GM10248 (cell line): Measurements from ENCODE around the gene SNX32.

Source experiments
- CTCF ChIA-PET: fragments of 300-600 bp; sonication (Branson Sonifier 250); formaldehyde crosslinking; extraction: SDS; loops from one replicate; lab custom pipeline; 2021; ENCODE audit warnings: antibody characterized with exemption; lab: Yijun Ruan, JAX
- POLR2A ChIA-PET: fragments of 350-650 bp; sonication (Branson Sonifier 250); formaldehyde crosslinking; extraction: SDS; loops from one replicate; lab custom pipeline; 2020; ENCODE audit warnings: antibody characterized with exemption; lab: Yijun Ruan, JAX
- DNase-seq: peaks from one replicate; pipeline ENCODE4 v3.0.0; 2012; ENCODE audit errors: extremely low spot score
- CTCF ChIP-seq: IDR thresholded peaks from 2 replicates; pipeline ENCODE4 v1.5.1; 2012; ENCODE audit warnings: mild to moderate bottlenecking, low read depth; ENCODE audit errors: extremely low read depth, missing control alignments, control extremely low read depth

SNX32 gene

GRCh38 chr11:65854161-65854592 is 20.4 kb downstream of the SNX32 start:
- CTCF ChIA-PET: interaction anchor here (1.6 to 5.1 kb wide), 2 partner anchors 31 to 36 kb away, joined by 3 to 29 read pairs; partner anchors contain the start of gene CCDC85B
- POLR2A ChIA-PET: interaction anchor here (0.5 to 0.6 kb wide), 3 partner anchors 9 to 178 kb away, joined by 4 to 10 read pairs (median 5); no protein-coding TSS in a partner anchor
- no peak for TF ChIP-seq CTCF
- DNase-seq: no peak

DNA sequence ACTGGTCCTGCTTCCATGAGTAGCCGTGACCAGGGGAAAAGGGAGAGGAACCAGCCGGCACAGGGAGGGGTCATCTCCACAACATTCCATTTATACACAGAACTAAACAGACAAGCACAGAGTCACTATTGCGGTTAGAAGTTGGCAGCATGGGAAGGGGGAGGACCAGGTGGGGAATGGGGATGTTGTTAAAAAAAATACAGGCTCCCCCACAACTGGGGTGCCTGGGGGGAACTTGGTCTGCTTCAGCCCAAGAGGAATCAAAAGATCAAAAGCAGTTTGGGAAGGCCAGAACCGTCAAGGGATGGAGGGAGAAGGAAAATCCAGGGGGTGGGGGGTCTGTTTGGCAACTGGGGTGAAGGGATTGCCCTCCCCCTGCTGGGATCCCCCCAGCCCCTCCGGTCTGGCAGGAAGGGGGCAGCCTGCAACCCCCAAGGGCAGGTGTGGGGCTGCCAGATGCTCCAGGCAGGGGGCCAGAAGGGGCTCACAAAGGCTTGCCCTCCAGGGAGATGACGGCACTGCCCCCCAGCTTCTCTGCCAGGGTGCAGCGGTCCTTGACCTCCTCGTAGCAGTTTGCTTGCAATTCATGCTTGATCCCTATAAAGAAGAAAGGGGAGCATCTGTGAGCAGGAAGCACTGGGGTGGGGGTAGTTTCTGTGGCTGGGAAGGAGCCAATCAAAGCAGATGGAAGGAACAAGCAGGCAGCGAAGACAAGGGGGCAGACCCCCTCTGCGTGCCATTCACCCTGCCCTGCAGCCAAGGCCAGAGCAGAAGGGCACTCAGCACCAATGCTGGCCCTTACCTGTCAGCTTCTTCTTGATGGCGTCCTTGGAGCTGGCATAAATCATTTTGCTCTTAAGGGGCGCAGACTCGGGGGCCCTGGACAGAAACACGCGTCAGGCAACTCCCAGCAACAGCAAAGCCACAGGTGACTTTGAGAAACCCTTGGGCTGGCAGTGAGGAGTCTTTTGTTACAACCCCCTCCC is 21.4 kb downstream of the SNX32 start:
- no peak for TF ChIP-seq CTCF
- no peak for DNase-seq
- POLR2A ChIA-PET: interaction anchor here (0.6 to 0.8 kb wide), 2 partner anchors 8 to 177 kb away, joined by 3 to 5 read pairs; no protein-coding TSS in a partner anchor
- CTCF ChIA-PET: interaction anchor here (1.6 kb wide), 1 partner anchor 35 kb away, joined by 3 read pairs; the partner anchor contains the start of gene CCDC85B

DNA sequence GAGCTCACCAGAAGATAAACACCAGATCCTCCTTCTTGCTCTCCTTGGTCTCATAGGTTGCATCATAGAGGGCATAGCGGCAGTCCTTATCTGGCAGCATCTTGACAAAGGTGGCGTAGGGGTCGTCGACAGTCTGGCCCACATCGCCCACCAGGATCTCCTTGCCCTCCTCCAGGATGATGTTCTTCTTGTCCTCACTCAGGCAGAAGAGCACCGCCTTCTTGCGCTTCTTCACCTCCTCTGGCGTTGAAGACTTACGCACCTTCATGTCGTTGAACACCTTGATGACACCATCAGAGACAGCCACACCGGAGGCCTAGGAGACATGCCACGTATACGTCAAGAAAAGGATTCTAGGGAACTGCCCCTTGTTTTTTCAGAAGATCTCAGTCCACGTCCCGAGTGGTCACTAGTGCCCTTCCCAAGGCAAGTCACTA is 22.2 kb downstream of the SNX32 start:
- no peak for DNase-seq
- CTCF ChIA-PET: no interaction called here
- POLR2A ChIA-PET: interaction anchor here (0.8 kb wide), 1 partner anchor 9 kb away, joined by 3 read pairs; no protein-coding TSS in a partner anchor
- TF ChIP-seq CTCF: no peak

GRCh38 chr11:65856689-65857499 is 23.1 kb downstream of the SNX32 start:
- POLR2A ChIA-PET: interaction anchor here (0.6 to 2.8 kb wide), 4 partner anchors 9 to 31 kb away, joined by 3 to 12 read pairs (median 4); partner anchors contain the start of genes FIBP and SNX32
- peak; percentile 79 for DNase-seq
- CTCF ChIA-PET: interaction anchor here (1.0 to 3.5 kb wide), 2 partner anchors 35 to 77 kb away, joined by 3 to 14 read pairs; partner anchors contain the start of gene AP5B1
- no peak for TF ChIP-seq CTCF

DNA sequence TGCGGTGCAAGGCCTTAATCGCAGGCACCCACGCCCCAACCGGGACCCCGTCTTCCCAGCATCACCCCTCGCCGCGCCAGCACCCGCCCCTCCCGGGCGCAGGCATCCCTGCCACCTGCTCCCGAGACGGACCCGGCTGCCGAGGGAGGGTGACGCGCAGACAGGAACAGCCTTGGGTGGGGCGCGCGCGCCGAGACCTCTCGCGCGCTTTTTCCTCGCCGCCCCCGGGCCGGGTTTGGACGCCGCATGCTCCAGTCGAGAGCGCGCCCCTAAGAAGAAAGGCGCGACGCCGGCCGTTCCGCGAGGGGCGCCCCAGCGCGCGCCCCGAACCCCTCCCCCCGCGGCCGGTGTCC is 23.7 kb downstream of the SNX32 start:
- ChIA-PET POLR2A (interaction anchor here (0.8 to 2.8 kb wide), 4 partner anchors 10 to 31 kb away, joined by 3 to 12 read pairs (median 4); partner anchors contain the start of genes FIBP and SNX32), CTCF (interaction anchor here (1.0 to 17.2 kb wide), 4 partner anchors 14 to 77 kb away, joined by 3 to 535 read pairs (median 74); partner anchors contain the start of genes AP5B1, CCDC85B, CTSW and EFEMP2)
- no peak for TF ChIP-seq CTCF
- DNase-seq: no peak
